Stimulated activated CD8-positive, alpha-beta memory T cell treated with anti-CD3 and anti-CD28 coated beads, Interleukin-4, amount 100 ng/mL, for 48 hours (primary cell): ENCODE results near the gene SNCAIP.

Source experiments
- DNase-seq: peaks from one replicate; pipeline ENCODE4 v3.0.0-alpha.2; 2020

SNCAIP gene

DNA sequence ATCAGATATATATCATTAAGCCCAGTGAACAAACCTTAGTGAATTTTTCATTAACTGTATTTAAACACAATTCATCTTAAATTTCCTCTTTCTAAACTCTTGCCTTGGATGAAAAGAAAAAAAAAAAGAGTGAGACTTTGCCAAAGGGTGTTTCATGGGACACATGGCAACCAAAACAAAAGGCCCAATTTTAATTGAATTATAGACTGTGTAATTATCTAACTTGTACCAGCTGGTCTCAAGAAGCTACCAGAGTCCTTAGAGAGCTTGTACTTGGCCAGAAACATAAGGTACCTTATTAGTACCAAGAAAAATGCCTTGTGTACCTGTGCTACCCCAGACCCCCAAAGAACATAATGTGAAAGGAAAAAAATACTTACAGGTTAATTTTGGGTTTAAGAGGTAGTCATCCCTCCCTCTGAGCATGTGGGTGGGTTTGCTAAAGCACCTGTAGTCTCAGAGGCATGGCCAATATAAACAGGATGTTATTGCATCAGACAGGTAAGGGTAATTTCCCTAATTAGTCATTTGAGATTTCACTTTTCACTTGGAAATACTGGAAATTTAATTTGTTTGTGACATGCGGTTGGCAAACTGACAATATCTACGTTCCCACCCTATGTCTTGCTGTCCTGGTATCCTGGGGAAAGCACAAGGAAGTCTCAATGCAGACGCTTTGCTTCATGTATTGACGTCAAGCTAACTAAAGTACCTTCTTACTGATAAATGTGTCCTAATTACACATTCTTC lies 90.1 kb downstream of the SNCAIP start:
- DNase-seq: no peak

DNA sequence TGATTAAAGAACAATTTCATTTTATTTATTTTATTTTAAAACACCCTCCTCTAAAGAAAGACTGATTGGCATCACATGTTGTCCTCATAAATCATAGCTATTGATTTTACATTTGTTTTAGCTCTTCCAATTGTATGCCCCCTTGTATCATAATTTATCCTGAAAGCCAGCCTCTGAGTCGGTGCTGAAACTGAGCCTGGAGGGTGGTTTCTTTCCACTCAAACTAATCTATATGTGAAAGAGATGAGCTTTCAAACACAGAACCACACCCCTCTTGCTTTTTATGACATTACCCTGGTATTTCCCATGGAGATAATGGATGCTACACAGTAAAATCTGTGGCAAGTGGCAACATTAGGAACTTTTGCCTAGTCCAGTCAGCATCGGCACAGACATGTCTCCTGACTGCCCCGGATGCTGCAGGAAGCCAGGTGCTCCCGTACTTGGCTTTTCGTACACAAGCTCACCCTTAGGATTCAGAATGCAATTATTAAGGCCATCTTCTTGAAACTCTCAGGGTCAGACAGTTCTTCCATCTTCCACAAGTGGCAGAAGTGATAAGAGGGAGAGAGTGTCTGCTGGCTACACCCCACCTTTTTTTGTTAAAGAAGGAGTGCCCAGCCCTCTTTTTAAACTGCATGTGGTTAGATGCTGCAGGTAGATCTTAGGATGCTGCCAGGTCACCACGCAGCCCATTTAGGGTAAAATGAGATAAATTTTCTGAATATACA lies 91.1 kb downstream of the SNCAIP start:
- no peak for DNase-seq

DNA sequence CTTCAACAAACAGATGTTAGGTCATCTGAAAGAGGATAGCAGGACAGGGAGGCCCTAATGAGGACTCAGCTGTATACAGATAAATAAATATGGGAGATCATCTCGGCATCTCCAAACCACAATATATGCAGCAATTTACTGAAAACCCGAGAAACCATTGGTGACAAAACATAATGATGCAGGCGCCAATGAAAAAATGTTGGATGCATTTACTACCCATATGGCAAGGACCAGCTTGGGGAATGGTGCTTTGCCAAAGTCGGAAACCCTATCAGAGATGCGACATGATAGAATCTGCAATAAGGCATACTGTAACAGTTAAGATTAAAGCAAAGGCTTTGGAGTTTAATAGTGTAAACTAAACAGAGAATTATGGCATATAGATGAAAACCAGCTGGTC lies 92.0 kb downstream of the SNCAIP start:
- no peak for DNase-seq

DNA sequence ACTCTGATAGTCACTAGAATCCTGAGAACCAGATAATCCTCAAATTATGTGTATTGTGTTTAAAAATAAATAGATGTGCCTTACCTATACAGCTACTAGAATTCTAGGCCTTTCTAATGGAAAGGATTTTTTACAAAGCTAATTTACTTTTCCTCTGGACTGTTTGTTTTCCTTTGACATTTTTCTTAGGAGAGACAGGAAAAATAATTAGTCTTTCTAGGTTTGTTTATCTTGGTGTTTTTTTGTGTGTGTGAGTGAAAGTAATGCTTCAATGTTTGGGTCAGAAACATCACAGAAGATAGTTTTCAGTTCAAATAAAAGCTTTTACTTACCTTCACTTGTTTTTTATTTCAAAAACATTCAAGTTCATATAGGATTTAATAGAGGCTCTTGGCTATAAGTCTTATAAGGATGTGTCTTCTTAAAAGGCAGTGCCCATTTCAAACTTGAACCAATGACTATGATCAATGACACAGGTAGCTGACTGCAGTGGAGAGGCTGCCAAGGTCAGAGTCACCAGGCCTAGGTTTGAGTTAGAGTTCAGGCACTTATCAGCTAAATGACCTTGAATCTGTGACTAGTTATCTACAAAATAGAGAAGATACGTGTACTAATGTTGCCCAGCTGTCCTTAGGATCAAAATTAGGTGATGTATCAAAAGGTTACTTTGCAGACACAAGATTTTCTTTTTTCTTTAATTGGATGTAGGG lies 92.8 kb downstream of the SNCAIP start:
- DNase-seq: no peak

DNA sequence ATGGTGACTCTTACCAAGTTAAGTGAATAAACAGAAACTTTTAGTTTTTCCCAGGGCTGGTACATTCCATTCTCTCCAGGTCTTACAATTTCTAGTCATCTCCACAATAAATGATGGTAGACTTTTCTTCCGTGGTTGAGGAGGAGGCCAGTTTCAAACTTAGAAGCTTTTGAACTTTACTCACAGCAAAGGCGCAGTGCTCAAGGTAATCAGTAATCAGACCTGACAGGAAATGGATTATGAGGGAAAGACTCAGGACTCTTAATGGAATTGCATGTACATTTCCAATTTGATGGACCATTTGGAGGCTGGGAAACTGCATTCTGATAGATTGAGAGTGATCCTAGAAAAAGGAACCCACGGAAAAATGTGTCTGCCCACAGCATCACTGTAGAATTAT lies 93.7 kb downstream of the SNCAIP start:
- no peak for DNase-seq

DNA sequence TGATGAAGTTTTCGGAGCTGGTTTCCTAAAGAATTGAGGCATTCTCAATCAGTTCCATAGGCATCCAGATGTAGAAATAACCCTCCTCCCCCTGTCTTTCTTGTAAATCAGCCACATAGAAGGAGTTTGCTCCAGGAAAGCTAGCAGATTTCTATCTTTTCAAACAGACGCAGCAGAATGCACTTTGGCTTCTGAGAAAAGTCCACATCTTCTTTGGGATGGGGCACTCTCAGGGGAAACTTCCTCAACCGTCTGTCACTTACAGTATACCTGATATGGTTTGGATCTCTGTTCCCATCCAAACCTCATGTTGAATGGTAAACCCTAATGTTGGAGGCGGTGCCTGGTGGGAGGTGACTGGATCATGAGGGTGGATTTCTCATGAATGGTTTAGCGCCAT lies 94.1 kb downstream of the SNCAIP start:
- no peak for DNase-seq

DNA sequence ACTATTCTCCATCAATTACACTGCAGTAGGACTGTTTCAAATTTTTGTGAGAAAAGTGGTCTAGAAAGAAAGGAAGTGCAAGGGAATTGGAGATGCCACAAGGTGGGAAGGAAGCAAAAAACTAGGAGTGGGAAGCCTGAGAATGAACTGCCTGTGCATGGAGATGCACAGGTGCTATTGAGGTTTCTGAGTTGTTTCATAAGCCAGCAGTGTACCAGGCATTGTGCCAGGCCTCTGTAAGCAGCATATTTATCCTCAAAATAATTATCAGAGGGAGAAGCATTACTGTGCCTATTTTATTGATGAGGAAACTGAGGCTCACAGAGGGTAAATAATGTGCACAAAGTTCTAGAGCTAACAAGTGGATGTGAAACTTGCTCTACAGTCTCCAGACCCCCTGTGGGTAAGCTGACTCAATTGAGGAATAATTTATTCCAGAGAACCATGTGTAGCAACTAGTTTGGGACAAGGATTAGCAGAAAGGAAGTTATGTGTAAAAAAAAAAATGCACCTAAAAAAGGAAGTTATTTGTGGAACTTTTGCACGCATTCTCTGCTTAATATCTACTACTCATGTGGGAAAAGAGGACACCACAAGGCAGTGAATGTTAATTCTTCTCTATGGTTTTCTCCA lies 96.7 kb downstream of the SNCAIP start:
- DNase-seq: no peak

DNA sequence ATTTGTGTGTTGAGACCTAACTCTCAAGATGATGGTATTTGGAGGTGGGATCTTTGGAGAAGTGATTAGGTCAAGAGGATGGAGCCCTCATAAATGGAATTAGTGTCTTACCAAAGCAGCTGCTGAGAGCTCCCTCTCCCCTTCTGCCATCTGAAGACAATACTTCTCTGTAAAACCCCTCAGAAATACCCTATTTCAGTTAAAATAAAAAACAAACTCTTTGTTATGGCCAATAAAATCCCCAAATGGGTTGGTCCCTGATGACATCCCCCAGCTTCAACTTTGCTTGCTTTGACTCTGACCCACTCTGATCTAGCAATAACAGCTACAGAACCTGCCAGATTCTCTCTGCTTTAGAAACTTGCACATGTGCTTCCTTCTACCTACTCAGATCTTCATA lies 100.9 kb downstream of the SNCAIP start:
- DNase-seq: no peak

DNA sequence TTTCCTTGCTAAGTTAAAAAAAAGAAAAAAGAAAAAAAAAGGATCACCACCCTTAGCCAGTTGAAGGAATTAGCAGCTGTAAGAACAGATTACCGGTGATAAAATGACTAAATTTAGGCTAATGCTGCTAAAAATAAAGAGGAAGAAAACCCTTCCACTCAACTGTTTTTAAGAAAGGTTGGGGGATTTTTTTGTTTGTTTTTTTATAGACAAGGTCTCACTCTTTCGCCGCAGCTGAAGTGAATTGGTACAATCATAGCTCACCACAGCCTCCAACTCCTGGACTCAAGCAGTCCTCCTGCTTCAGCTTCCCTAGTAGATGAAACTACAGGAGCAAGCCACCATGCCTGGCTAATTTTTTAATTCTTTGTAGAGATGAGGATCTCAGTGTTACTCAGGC lies 101.7 kb downstream of the SNCAIP start:
- no peak for DNase-seq

DNA sequence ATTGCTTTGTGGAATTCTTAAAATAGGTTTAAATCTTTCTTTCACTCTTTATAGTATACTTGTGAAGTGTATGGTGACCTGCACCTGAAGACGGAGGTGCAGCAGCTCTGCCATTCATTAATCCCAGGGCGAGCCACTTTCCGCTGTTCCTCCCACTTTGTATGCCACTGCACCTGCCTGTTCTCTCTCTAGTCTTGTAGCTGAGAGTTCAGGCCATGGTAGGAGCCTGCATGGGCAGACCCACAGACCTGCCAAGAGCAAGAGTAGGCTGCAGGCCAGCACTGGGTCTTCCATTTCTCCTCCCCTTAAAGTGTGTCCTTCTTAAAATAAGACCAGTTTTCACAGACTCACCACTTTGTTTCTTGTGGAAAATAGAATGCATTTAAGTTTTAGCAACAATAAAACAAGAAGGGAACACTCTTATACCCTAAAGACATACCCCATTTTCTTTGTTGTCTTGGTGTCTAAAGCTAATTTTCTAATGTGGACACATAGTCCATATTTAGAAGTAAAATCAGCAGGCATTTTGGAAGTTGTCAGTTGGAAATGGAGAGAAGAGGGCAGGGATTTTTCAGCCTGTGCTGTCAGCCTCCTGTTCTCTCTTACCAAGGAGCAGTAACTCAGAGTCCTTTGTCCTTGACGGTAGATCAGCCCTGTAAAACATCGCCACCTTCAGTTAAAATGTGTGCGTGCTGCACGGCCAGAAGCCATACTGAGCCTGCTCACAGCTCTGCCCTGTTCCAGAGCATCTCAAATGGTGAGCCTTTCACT lies 103.2 kb downstream of the SNCAIP start:
- DNase-seq: no peak

DNA sequence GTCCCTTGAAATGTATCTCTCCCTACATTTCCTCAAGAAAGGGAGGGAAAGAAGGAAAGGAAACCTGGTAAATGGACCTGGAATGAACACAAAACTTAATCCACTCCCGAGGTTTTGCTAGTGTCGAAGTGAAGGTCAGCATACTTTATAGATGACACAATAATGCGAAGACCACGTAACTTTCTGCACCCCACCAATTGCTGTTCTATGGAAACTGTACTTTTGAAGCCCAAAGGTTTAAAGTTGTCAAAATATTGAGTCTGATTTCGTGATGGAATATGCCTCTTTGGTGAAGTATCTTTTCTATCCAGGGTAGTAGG lies 103.7 kb downstream of the SNCAIP start:
- no peak for DNase-seq

DNA sequence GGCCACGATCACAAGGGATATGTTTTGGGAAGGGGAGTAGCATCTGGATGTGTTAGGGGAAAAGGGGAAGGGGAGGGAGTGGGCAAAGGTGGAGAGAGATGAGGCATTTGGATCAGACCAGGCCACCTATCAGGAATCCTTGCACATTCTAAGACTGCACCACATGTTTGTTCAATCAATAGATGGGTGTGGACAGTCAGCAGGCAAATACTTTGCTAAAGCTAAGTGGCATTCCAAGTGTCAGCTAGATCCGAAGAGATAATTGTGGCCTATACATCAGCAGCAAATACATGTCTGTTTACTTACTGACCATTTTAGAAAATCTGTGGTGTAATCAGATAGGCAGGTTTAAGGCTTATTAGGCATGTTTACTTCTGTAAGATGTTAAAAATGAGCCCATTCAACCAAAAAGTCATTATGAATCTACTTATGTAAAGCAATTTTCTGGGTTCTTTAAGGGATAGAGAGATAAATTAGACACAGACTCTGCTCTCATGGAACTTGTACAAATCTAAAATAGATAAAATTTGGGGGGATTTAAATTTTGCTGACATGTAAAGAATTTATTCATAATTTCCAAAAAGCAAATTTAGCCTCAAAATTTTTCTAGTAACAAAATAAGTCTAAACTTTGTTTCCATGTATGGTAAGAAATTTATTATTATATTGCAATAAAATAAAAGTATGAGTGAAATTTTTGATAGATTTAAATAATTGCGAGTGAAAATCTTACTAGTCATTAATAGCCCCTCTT lies 107.3 kb downstream of the SNCAIP start:
- DNase-seq: no peak

DNA sequence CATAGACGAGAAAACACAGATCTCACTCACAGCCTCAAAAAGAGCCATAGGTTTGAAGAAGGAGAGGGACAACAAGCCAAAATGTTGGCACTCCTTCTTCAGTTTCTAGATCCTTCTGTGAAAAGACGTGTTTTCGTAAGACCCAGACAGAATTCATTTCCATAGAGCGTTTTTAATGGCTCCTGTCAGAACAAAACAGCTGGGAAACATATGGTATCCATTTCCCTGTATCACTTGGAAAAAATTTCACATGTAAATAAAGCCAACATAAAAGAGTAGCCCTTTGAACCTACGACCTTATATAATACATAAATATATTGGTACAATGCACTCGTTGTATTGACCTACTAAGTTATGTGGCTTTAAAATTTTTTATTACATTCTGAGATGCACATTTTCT lies 108.1 kb downstream of the SNCAIP start:
- no peak for DNase-seq

DNA sequence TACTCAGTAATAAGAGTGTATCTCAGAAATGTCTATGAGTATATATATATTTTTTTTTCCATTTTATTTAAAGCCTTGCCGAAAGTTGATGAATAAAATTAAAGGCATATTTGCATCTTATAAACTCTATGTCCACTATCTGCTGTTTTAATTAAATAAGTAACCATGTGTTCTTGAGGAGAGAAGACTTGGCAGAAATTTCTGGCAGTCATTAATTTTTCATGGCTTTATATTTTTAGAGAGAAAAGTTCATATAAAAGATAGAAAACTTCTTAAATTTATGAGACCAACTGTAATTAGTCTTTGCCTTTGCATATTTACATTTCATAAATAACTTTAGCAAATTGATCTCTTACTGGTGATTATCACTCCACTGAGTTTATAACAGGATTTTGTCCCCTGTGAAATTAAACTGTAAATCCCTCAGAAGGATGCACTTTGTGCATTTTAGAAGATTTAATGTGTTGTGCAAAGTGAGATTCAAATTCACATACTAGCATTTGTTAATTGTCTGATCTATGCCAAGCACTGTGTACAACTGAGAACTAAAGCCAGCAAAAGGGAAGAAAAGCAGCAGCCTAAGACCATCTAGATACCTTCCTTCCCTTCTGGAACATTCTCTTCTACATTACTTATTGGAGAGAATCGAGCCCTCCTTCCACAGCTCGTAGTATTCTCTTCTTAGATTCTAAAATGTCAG lies 108.7 kb downstream of the SNCAIP start:
- DNase-seq: no peak

DNA sequence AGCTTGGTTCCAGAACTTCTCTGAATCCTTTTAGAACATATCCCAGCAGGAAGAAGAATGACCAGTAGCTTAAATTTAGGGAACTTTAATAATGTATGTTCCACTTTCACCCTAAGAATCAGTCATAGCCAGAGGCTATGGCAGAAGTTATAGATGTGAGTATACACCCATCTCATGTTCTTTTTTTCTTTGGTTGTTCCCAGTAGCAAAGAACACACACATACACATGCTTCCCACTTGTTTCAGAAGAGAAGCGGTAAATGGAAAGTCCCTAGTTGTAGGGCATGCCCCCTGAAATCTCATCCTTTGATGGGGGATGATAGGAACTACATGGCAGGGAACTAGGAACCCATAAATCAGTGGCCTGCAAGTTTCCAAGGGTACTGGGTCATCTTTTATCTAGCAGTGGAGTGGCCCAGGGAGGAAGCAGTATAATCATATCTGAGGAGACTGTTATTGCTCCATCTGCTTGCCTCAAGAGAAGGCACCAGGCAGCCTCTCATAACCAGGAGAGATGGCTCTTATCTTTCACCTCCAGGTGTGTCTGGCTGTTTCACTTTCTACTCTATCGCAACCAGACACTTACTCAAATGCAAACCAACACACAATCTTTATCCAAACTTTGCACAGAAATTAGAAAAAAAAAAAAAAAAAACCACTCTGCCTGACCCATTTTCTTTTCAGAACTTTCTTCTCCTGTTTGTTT lies 109.5 kb downstream of the SNCAIP start:
- no peak for DNase-seq

DNA sequence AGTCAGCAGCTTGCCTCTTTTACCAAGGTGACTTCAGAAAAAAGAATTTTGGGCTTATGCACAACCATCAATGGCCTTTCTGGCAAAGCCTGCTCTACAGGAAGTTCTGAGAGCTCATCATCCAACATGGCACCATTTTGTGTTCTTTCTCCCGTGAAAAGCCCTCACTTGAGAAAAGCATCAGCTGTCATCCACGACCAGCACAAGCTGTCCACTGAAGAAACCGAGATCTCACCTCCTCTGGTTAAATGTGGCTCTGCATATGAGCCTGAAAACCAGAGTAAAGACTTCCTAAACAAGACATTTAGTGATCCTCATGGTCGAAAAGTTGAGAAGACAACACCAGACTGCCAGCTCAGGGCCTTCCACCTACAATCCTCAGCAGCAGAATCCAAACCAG lies 111.2 kb downstream of the SNCAIP start:
- DNase-seq: no peak

DNA sequence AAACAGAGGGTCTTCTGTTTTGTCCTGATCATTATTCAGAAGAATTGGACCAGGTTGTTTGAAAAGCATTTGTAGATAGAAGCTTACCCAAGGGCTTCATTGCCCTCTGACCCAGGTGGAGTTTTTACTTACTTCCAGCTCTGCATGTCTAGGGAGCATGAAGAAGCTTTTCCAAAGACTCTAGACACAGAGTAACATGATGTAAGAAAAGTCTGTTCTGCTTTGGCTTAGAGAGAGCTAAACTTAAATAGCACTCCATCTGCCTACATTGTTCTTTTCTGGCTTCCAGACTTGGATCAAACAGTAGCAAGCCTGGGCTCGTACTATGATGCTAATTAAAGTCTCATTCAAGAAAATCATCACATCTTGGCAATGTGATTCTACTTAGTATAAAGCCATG lies 112.1 kb downstream of the SNCAIP start:
- DNase-seq: no peak

DNA sequence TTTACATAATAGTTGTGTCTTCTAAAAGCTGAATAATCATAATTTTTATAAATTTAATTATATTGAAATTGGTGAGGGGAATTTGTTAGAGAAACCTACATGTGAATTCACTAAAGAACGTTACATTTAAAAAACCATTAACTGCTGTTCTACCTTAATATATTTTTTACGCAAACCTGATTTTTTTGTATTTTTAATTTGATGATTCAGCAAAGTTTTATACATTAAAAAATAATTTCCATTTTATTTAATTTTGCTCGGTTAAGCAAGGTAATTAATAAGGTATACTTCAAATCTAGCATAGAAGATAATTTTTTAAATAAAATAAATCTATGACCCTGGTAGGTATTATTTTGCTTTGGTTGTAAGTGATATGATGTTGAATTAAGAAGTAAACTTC lies 114.3 kb downstream of the SNCAIP start:
- no peak for DNase-seq

DNA sequence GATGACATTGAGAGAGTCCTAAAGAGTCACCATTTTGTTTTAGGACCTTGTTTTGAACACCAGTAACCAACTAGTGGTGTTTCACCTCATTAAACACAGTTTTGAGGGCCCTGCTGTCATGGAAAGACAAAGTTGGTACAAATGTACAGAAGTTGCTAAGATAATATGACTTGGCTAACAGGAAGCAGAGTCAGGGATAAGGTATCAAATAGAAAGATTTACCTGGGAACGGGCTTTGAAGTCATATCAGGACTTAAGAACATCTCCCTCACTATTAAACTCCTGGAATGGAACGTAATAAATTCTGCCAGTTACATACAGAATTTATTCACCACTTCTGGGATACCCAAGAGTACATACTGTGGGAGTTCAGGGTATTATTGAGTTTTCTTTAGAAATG lies 115.6 kb downstream of the SNCAIP start:
- DNase-seq: no peak

DNA sequence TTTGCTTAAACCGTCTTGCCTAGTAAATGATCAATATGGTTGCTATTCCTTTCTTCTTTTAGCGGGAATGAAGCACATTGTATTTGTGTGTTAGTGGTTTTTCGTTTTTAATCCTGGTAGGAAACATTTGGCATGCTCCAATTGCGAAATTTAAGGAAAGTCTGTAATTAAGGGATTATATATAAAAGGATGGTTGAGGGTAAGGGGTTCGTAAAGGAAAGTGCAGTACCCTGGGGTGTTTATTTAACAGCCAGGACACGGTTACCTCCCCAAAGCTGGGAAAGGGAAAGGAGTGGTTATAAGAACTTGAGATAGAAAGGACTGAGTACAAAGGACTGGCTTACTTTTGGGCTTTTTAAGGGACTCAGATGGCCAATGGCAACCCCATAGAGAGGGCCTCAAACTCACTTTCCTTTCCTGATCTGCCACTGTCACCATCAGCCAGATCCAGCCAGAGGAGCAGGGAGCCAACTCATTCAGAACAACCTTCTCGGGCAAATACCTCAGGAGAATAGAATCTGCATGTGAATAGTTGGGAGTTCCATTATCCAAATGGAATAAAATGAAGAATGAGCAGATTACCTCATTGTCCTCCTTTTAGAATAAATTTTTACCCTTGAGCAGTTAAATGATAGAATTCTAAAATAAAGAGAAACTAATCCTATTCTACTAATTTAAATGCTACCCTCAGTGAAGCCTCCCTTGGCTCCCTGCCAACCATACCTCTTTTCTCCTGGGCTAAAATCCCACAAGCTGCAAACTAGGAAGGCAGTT lies 117.7 kb downstream of the SNCAIP start:
- DNase-seq: no peak
